HL-60/S4 treated with phorbol 12-myristate 13-acetate at 8.2 ng/mL for 4 days and 3 days (cell line): ENCODE measurements around the gene KCNB1.

Experiments used
- in situ Hi-C: fragments of 300-500 bp; cut with MboI; formaldehyde crosslinking; loops from 2 replicates; pipeline ENCODE4 v1.15.0; 2022; ENCODE audit warnings: low sequenced_read_pairs

KCNB1 gene

DNA sequence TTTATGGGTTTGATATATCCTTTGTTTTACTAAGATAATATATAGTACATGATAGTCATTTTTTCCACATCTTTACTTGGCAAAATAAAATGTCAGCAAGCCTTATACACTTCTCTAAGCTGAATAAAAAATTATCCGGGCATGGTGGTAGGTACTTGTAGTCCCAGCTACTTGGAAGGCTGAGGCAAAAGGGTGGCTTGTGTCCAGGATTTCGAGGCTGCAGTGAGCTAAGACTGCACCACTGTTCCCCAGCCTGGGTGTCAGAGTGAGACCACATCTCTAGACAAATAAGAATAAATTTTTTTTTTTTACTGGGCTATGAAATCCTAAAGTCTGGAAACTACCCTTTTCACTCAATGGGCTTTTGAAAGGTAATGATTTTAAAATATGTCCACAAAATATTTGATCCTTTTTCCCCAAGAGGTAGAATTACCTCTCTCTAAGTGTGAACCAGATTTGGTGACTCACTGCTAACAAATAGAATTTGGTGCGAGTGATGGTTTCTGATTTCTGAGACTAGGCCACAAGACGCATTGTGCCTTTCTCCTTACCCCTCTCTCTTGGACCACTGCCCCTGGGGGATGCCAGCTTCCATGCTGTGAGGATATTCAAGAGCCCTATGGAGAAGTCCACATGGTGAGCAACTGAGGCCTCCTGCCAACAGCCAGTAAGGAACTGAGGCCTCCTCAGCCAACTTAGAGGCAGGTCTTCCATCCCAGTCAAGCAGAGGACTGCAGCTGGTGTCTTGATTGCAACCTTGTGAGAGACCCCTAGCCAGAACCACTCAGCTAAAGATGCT is 120.4 kb downstream of the KCNB1 start:
- in situ Hi-C loops: no loop called here

DNA sequence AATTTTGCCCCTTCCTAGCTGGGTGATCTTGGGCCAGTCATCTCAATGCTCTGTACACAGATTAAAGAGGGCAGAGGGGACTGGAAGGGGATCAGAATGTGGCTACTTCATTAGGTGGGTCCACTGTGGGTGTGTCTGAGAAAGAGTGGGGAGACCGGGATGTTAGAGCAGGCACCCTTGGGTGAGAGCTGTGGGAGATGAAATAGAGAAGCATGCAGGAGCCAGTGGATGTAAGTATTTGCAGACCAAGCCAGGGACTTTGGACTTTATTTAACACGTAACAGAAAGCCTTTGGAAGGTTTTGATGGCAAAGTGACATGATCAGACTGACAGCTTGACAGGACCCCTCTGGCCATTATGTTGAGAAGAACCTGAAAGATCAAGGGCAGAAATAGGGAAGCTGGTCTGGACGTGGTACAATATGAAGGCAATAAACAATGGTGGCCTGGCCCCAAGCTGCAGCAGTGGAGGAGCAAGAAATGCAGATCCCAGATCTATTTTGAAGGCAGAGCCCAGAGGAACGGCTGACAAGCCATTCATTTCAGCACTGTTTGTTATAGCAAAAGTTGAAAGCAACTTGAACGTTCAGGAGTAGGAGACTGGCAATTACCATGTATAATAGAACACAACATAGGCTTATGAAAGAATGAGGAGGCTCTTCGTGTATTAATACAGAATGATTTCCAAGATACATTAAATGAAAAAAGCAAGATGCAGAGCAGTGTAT is 122.1 kb downstream of the KCNB1 start:
- in situ Hi-C loops: no loop called here

DNA sequence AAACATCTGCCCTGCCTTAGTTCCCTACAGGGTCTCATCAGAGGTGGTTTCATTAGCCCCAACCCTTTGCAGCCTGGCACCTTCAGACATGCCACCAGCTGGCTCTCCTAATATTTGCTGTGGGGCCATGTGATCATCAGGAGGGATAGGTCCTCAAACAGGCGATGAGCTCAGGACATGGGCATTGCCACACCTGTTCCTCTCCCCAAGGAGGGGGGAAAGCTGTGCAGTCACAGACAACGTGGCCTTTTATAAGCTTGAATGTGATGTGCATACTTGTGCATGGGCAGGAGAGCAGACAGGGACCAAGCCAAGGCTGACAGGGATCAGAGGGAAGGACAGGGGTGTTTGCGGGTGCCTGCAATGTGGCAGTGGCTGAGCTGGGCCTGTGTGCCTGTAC is 125.8 kb downstream of the KCNB1 start:
- in situ Hi-C loops: no loop called here

DNA sequence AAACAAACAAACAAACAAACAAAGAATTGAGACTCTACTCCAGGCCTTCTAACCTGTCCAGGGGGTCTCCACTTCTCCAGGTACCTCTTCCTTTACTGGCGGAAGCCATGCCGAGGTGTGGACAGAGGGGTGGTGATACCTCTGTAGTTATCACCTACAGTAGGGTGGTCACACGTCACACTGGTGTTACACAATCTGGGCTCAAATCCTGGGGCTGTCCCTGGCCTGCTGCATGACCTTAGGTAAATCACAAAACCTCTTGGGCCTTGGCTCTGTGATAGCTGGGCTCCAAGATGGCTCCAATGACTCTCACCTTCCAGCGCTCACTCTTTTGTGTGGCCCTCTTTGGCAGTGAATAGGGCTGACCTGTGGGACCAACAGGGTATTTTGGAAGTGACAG is 127.8 kb downstream of the KCNB1 start:
- in situ Hi-C loops: no loop called here

DNA sequence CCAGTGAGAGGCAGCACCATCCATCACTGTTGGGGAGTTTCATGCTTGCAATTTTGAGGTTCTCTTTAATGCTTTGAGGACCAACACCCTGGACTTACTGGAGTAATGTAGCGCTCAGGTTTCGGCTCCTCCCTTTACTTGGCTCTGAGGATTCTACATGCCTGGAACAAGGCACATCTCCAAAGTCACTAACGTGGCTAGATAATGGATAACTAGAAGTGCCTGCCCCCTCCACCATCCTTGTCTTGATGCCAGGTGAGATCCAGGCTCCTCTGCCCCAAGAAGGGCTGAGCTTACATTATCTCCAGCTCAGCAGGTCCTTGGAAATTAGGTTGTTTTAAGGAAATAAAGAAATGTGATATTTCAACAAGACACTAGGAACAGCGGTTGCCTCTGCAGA is 129.1 kb downstream of the KCNB1 start:
- in situ Hi-C loops: no loop called here

DNA sequence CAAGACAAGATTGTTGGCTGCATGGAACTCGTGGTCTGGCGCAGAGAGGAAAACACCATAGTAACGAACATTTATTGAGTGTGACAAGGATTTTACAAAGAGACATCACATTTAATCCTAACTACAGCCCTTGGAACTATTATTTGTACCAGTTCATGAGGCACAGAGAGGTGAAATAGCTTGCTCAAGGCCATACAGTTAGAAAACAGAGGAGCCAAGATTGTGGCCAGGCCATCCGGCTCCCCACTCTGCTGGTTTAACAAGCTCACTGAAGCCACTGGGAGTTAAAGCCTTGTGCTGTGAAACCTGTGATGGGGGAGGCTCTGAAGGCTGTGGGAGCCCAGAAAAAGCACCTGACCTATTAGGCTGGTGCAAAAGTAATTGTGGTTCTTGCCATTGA is 129.7 kb downstream of the KCNB1 start:
- in situ Hi-C loops: no loop called here

DNA sequence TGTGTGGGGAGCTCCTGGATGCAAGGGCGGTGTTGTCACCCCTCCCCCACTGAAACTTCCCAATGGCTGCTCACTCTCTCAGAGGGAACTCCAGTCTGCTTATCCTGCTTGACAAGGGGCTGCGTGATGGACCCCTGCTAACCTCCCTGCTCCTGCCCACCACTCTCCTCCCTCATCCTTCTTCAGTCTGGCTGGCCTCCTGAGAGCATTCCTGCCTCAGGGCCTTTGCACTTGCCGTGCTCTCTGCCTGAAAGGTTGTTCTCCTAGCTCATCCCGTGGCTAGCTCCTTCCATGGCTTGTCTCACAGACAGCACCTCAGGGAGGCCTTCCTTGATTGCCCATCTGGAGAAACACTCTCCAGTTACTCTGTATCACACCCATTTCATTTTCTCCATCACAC is 130.7 kb downstream of the KCNB1 start:
- in situ Hi-C loops: no loop called here

DNA sequence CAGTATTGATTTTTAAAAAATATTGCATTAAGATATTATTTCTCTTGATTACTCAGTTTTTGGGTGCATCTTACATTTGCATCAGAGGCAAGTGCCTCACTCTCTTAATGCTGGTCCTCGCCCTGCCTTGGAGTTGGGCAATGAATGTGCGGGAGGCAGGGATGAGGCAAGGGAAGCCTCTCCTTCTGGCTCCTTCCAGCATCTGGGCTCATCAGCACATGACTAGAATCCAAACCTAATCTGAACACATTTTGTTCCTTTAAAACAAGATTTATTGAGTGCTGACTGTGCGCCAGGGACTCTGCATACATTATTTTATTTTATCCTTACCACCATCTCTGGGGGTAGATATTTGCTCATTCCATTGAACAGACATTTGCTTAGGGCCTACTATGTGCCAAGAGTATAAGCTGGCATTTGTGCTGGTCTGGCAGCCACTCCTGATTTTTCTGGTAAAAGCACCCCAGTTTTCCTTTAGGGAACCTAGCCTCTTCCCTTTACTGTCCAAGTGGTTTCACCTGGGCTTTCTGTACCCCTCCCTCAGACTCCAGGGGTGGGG is 132.7 kb downstream of the KCNB1 start:
- in situ Hi-C loops: loop anchor here (25.0 kb wide), 1 partner anchor 538 kb away; no protein-coding TSS in a partner anchor

DNA sequence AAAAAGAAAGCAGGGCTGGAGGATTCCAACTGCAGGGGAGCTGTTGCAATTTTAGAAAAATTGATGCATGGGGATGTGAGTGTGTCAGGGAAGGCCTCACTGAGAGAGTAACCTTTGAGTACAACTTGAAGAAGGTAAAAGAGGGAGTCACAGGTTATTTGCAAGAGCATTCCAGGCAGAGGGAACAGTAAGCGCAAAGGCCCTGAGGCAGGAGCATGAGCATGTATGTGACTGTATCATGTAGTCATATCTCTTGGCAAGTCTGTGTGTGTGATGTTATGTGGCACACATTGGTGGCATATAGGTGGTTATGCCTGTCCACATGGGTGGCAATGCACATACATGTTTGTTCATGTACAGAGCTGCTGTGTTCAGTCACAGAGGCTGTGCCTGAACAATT is 133.4 kb downstream of the KCNB1 start:
- in situ Hi-C loops: loop anchor here (25.0 kb wide), 1 partner anchor 538 kb away; no protein-coding TSS in a partner anchor

DNA sequence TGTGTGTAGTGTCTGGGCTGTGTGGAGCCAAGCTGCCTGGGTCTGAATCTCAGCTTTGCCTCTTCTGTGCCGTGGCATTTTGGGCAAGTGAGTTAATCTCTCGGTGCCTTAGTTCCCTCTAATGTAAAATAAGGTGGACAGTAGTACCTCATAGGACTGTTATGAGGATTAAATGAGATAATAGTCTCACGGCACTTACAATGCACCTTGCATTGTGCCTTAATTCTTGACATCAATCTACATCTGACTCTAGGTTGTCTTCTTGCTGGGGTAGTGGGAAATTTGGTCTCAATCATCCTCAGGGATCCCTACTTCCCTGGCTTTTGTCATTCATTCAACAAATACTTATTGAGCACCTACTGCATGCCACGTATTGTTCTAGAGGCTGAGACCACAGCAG is 133.9 kb downstream of the KCNB1 start:
- in situ Hi-C loops: loop anchor here (25.0 kb wide), 1 partner anchor 539 kb away; no protein-coding TSS in a partner anchor

DNA sequence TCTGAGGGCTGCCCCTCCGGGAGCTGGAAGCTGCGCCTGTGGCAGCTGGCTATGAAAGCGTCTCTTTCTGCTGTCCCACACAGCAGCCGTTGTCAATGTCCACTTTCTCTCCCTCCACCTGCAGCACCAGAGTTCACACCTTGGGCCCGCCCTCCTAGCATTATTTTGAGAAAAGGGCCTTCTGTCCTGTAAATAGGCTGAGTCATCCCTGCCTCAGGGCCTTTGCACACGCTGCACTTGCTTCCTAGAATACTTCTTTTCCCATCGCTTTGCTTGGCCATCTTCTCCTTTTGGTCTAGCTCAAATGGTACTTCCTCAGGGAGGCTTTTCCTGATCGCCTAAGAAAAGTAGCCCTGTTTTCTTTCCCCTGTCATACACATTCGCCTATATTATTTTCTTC is 135.3 kb downstream of the KCNB1 start:
- in situ Hi-C loops: loop anchor here (25.0 kb wide), 1 partner anchor 540 kb away; no protein-coding TSS in a partner anchor

DNA sequence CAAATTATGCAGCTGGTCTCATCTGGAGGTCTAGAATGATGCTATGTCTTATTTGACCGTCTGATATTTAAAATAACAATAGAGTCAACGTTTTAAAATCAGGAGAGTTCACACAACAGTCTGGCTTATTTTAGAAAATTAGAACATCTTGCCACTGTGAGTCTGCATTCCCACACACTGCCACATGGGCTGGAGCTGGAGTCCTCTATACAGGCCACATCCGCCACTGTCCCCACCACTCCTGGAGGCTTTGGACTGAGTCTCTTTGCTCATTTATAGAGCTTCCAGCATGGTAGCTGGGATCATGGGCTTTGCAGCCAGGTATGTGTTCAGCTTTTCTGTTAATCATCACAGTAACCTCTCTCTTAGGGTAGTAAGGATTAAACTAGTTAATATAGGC is 135.8 kb downstream of the KCNB1 start:
- in situ Hi-C loops: loop anchor here (25.0 kb wide), 1 partner anchor 541 kb away; no protein-coding TSS in a partner anchor

DNA sequence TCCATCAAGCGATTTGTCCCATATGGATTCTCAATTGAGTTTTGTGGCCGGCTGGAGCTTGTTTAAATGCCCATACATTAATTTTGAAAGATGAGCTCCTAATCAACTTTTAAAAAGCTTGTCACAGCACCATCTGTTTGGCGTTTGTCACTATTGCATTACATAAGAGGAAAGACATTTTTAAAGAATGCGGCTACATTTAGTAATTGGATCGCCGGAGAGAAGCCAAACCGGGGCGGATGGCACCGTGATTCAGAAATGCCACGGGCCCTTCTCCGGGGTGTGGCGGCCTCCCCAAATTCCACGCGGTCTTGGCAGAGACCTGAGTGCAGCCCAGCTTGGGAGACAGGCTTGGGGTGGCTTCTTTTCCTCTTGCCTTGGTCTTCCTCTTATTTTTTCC is 136.9 kb downstream of the KCNB1 start:
- in situ Hi-C loops: loop anchor here (25.0 kb wide), 1 partner anchor 542 kb away; no protein-coding TSS in a partner anchor

DNA sequence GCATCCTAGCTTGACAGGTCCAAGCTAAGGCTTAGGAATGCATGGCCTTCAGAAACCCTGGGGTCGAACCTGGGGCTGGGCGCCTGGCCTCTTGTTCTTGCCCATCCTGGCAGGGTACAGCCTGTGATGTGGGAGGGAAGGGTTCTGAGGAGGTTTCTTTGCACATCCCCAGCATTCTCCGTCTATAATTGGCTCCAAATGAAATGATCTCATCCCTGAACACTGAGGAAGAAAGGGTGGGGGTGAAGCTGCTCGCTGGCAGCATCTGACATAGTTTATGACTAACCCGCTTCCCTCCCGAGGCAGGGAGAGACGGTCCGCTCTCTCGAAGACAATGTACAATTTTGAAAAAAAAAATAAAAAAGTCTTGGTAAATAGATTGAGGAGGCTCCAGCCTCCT is 137.5 kb downstream of the KCNB1 start:
- in situ Hi-C loops: loop anchor here (25.0 kb wide), 1 partner anchor 542 kb away; no protein-coding TSS in a partner anchor

DNA sequence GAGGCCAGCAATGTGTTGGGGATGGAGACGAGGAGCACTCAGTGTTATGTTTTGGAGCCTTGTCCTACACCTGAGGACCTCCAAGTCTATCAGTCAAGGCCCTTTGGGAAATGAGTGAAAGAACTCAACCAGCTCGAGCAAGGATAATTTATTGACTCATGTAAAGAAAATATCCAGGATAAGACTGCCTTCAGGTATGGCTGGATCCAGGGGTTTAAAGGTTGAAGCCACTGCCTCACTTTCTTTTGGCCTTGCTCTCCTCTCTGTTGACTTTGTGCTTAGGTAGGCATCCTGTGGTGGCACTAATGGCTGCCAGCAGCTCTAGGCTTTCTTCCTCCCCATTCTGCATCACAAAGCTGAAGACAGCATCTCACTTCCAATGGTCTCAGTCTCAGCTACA is 138.3 kb downstream of the KCNB1 start:
- in situ Hi-C loops: loop anchor here (25.0 kb wide), 1 partner anchor 543 kb away; no protein-coding TSS in a partner anchor

DNA sequence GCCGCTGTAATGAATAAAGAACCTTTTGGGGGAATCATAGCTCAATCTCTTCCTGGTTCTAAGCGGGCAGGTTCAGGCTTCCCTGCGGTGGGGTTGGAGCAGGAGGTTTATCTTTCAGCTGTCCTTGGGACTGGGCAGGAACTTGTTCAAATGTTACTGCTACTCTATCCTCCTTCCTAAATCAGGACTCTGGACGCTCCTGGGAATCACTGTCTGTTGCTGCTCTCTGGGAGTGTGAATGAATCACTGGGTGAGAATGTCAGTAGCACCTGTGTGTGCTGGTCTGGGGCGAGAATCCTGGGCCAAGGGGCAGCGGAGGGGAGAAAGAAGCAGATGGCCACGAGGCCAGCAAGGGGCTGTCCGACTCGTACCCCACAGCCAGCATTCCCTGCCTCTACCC is 139.2 kb downstream of the KCNB1 start:
- in situ Hi-C loops: loop anchor here (25.0 kb wide), 1 partner anchor 544 kb away; no protein-coding TSS in a partner anchor

DNA sequence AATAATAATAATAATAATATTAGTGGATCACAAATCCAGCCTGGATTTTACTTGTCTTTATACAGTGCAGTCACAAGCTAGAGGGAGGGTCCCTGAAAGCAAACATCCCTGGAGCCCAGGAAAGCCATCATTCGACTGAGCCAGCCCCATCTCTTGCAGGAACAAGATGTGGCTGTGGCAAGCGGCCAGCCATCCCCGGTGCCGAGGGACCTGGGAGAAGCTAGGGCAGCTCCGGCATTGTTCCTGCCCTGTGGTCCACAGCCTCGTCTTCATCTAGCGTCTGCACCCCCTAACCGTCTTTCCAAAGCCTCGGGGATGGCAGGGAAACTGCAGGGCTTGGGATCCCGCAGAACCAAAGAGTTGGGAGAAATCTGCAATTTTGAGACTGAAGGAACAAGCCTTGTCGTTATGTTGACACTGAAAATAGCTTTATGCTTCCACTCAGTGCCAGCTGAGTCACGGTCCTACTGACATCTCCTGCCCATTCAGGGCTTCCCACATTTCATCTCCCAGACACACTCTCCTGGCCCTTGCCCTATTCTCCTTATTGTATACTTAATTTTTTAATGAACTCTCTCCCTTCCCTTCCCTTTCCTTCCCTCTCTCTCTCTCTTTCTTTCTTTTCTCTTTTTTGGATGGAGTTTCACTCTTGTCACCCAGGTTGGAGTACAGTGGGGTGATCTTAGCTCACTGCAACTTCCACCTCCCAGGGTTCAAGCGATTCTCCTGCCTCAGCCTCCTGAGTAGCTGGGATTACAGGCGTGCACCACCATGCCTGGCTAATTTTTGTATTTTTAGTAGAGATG is 142.1 kb downstream of the KCNB1 start:
- in situ Hi-C loops: loop anchor here (25.0 kb wide), 1 partner anchor 547 kb away; no protein-coding TSS in a partner anchor

DNA sequence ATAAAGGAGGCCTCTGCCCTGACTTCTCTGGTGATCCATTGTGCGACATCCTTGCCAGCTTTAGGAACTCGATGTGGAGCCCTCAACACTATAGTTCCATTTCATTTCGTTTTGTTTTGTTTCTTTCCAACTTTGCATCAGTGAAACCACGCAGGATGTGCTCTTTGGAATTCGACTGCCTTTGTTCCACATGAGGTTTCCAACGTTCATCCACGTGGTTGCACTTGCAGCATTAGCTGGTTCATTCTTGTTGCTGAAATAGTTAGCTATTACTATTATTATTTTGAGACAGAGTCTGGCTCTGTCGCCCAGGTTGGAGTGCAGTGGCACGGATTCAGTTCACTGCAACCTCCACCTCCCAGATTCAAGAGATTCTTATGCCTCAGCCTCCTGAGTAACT is 143.3 kb downstream of the KCNB1 start:
- in situ Hi-C loops: loop anchor here (10.0 to 25.0 kb wide), 2 partner anchors 176 to 548 kb away; no protein-coding TSS in a partner anchor

DNA sequence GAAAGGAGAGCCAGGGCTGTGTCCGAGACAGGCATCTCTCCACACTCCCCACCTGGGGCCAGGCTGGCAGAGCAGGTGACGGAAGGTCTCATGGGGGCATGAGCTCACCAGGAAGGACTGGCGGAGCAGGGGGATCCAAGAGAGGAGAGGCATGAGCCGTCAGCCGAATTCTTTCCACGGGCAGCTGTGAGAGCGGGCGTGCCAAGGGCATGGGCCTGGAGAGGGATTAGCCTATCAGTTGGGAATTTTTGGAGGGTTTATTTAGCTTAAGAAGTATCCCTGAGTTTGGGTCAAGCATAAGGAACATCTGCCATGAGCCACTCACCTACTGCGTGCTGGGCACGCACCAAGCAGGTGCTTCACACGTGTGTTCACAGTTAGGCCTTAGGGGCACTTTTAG is 144.4 kb downstream of the KCNB1 start:
- in situ Hi-C loops: loop anchor here (10.0 to 25.0 kb wide), 2 partner anchors 177 to 549 kb away; no protein-coding TSS in a partner anchor

DNA sequence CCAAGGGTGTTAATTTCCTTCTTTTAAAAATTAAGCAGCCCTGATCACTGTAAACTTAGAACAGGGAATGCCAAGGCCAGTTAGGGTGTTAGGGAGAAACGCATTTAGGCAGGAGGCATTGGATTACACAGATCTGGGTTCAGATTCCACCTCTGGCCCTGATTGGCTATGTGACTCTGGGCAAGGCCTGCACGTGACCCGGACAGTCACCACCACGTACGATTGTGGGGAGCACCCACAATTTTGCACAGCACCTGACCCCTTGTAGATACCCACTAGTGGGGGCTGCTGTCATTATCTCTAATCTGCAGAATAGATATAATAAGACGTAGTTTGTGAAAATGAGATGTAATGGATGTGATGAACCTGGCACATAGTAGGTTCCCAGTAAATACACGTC is 145.1 kb downstream of the KCNB1 start:
- in situ Hi-C loops: loop anchor here (10.0 to 25.0 kb wide), 2 partner anchors 177 to 550 kb away; no protein-coding TSS in a partner anchor
